HepG2 (cell line): ENCODE data around the gene IVD. TPM values are rescaled to one million over a fixed set of nuclear protein-coding genes. Genes with fewer than 3 reads are reported as not detected.

Experiments used
- ATAC-seq: fragments of 200-7000 bp; cut with Tn5 transposase; 3 replicates; pipeline ENCODE4 v1.9.1; 2020; ENCODE audit warnings: mild to moderate bottlenecking, moderate library complexity
- BruUV-seq: library from RNA; stranded (reverse); fragments of 400-500 nt; replicated peaks from 2 replicates; lab custom pipeline; 2021; lab: Mats Ljungman, UMichigan
- CTCF ChIA-PET: fragments of 300-600 bp; formaldehyde crosslinking; extraction: SDS; loops from one replicate; lab custom pipeline; 2021; ENCODE audit warnings: low total read pairs, inconsistent platforms, low intra/inter-chr PET ratio; lab: Yijun Ruan, JAX
- POLR2A ChIA-PET: fragments of 350-600 bp; sonication (Branson Sonifier 250); formaldehyde crosslinking; loops from one replicate; lab custom pipeline; 2020; ENCODE audit warnings: antibody characterized with exemption, inconsistent platforms; lab: Yijun Ruan, JAX
- DNase-seq: peaks from one replicate; pipeline ENCODE4 v3.0.0-alpha.2; 2015; ENCODE audit warnings: low spot score
- FAIRE-seq: peaks from 3 replicates; lab custom pipeline; 2011; peaks lifted over from hg19 to GRCh38; lab: Jason Lieb, UNC
- H2AFZ ChIP-seq: one replicate; pipeline ENCODE4 v1.6.1; 2011; ENCODE audit warnings: low read length, inconsistent platforms
- H3K27ac ChIP-seq: fragments of 300-600 bp; 3 replicates; pipeline ENCODE4 v1.8.0; 2011; ENCODE audit warnings: mixed run types, mild to moderate bottlenecking, mixed read lengths, low read length, inconsistent platforms; ENCODE audit not compliant: insufficient read depth; ENCODE audit errors: extremely low read length
- H3K27me3 ChIP-seq, 2 experiments: fragments of 200-600 bp in 1 of 2; 2 replicates in 1 of 2; 3 replicates in 1 of 2; pipeline versions ENCODE4 v1.6.0 to v1.8.0; 2011; ENCODE audit warnings: low read length in 2 of 2, mild to moderate bottlenecking in 2 of 2, moderate library complexity in 2 of 2, inconsistent platforms in 1 of 2; ENCODE audit not compliant: insufficient read depth in 2 of 2, control insufficient read depth in 1 of 2
- H3K36me3 ChIP-seq, 2 experiments: fragments of 200-600 bp in 1 of 2; replicated peaks in 1 of 2; 2 replicates in 1 of 2; 3 replicates in 1 of 2; pipeline versions ENCODE4 v1.5.1 to v1.8.0; 2011; ENCODE audit warnings: low read length in 2 of 2, inconsistent platforms in 1 of 2; ENCODE audit not compliant: insufficient read depth in 2 of 2, control insufficient read depth in 1 of 2
- H3K4me1 ChIP-seq: 2 replicates; pipeline ENCODE4 v1.5.1; 2012; ENCODE audit warnings: low read length, inconsistent platforms; ENCODE audit not compliant: insufficient read depth
- H3K4me2 ChIP-seq: 2 replicates; pipeline ENCODE4 v1.6.0; 2011; ENCODE audit warnings: low read depth, low read length, inconsistent platforms
- H3K4me3 ChIP-seq, 3 experiments: fragments of 200-600 bp in 1 of 3; sonication (generic), shearing (Covaris generic) in 1 of 3; replicated peaks in 1 of 3; 2 replicates each; pipeline ENCODE4 v1.5.1; 2011 to 2016; ENCODE audit warnings: low read length in 3 of 3, inconsistent platforms in 2 of 3, low read depth in 2 of 3, mild to moderate bottlenecking in 2 of 3, control low read depth in 1 of 3, mixed read lengths in 1 of 3; ENCODE audit not compliant: insufficient read depth in 1 of 3
- H3K79me2 ChIP-seq: one replicate; pipeline ENCODE4 v1.6.1; 2011; ENCODE audit warnings: low read length, inconsistent platforms; ENCODE audit not compliant: insufficient read depth
- H3K9ac ChIP-seq: 2 replicates; pipeline ENCODE4 v1.6.0; 2011; ENCODE audit warnings: mild to moderate bottlenecking, low read depth, low read length, inconsistent platforms; ENCODE audit not compliant: insufficient read depth
- H3K9me3 ChIP-seq: 2 replicates; pipeline ENCODE4 v1.5.1; 2012; ENCODE audit warnings: mild to moderate bottlenecking, low read length
- H4K20me1 ChIP-seq: 2 replicates; pipeline ENCODE4 v1.6.0; 2011; ENCODE audit warnings: inconsistent platforms, mild to moderate bottlenecking, low read length, moderate library complexity; ENCODE audit not compliant: insufficient read depth
- AKAP8 ChIP-seq: sonication (generic); formaldehyde crosslinking; IDR thresholded peaks from 2 replicates; pipeline ENCODE4 v1.5.1; 2020; ENCODE audit warnings: mild to moderate bottlenecking, missing genetic modification reagents
- DNMT3B ChIP-seq: conservative IDR thresholded peaks from 2 replicates; pipeline ENCODE4 v1.6.1; 2016; ENCODE audit warnings: missing biosample characterization, control low read depth
- FOSL2 ChIP-seq: sonication (generic); formaldehyde crosslinking; IDR thresholded peaks from 2 replicates; pipeline ENCODE4 v1.4.0; 2020; ENCODE audit warnings: missing genetic modification reagents
- HMG20A ChIP-seq: IDR thresholded peaks from 2 replicates; pipeline ENCODE4 v1.6.1; 2016; ENCODE audit warnings: borderline replicate concordance
- ISL2 ChIP-seq: sonication (generic); formaldehyde crosslinking; IDR thresholded peaks from 2 replicates; pipeline ENCODE4 v1.5.0; 2020; ENCODE audit warnings: missing genetic modification reagents
- MED13 ChIP-seq: sonication (generic); formaldehyde crosslinking; IDR thresholded peaks from 2 replicates; pipeline ENCODE4 v1.5.0; 2020; ENCODE audit warnings: missing genetic modification reagents
- MIXL1 ChIP-seq: IDR thresholded peaks from 2 replicates; pipeline ENCODE4 v1.6.1; 2016
- NCOA2 ChIP-seq: sonication (generic); formaldehyde crosslinking; IDR thresholded peaks from 2 replicates; pipeline ENCODE4 v1.8.0; 2022; ENCODE audit warnings: inconsistent platforms
- POLR2AphosphoS2 ChIP-seq: IDR thresholded peaks from 2 replicates; pipeline ENCODE4 v1.6.1; 2011; ENCODE audit warnings: low read depth, low read length, improper control_type of control experiment
- RBFOX2 ChIP-seq: fragments of 200-400 bp; formaldehyde crosslinking; IDR thresholded peaks from 2 replicates; pipeline ENCODE4 v1.6.1; 2017; ENCODE audit warnings: low read depth, mild to moderate bottlenecking, low read length
- REPIN1 ChIP-seq: sonication (generic); formaldehyde crosslinking; IDR thresholded peaks from 2 replicates; pipeline ENCODE4 v1.8.0; 2022; ENCODE audit warnings: missing genetic modification reagents, low read depth, mild to moderate bottlenecking, borderline replicate concordance
- RORA ChIP-seq: sonication (generic); formaldehyde crosslinking; IDR thresholded peaks from 2 replicates; pipeline ENCODE4 v1.5.0; 2020; ENCODE audit warnings: mild to moderate bottlenecking, missing genetic modification reagents, moderate library complexity
- TGIF2 ChIP-seq: IDR thresholded peaks from 2 replicates; pipeline ENCODE4 v1.6.1; 2016; ENCODE audit warnings: control low read depth, missing compliant biosample characterization
- ZBTB8A ChIP-seq: sonication (generic); formaldehyde crosslinking; IDR thresholded peaks from 2 replicates; pipeline ENCODE4 v1.4.0; 2020; ENCODE audit warnings: mild to moderate bottlenecking, low read depth, missing genetic modification reagents, borderline replicate concordance
- ZFP37 ChIP-seq: sonication (generic); formaldehyde crosslinking; IDR thresholded peaks from 2 replicates; pipeline ENCODE4 v1.4.0; 2020; ENCODE audit warnings: missing genetic modification reagents, borderline replicate concordance
- ZNF274 ChIP-seq: sonication (generic); formaldehyde crosslinking; IDR thresholded peaks from 2 replicates; pipeline ENCODE4 v1.5.1; 2020; ENCODE audit warnings: mild to moderate bottlenecking, missing genetic modification reagents
- ZNF337 ChIP-seq: sonication (generic); formaldehyde crosslinking; IDR thresholded peaks from 2 replicates; pipeline ENCODE4 v1.5.1; 2020; ENCODE audit warnings: missing genetic modification reagents, low read depth, mild to moderate bottlenecking, borderline replicate concordance
- ZNF354B ChIP-seq: sonication (generic); formaldehyde crosslinking; IDR thresholded peaks from 2 replicates; pipeline ENCODE4 v1.8.0; 2022; ENCODE audit warnings: mild to moderate bottlenecking, missing genetic modification reagents
- ZNF382 ChIP-seq: sonication (generic); formaldehyde crosslinking; IDR thresholded peaks from 2 replicates; pipeline ENCODE4 v1.5.0; 2020; ENCODE audit warnings: missing genetic modification reagents, mild to moderate bottlenecking, borderline replicate concordance
- ZNF549 ChIP-seq: sonication (generic); formaldehyde crosslinking; IDR thresholded peaks from 2 replicates; pipeline ENCODE4 v1.5.0; 2020; ENCODE audit warnings: missing genetic modification reagents
- WGBS: methylation state at CpG from one replicate; pipeline ENCODE4 v1.1.6; 2017; ENCODE audit warnings: low lambda C conversion rate; 5-methylcytosine and 5-hydroxymethylcytosine counted together
- in situ Hi-C: cut with HindIII; loops from 2 replicates; pipeline ENCODE4 v1.10.0; 2017; ENCODE audit warnings: low pct_unique_long_range_greater_than_20kb; ENCODE audit not compliant: extremely low pct_ligation_motif_present
- intact Hi-C: fragments of 100-400 bp; cut with micrococcal nuclease; formaldehyde crosslinking; loops from one replicate; pipeline ENCODE4 v1.10.0; 2022; ENCODE audit not compliant: unreplicated experiment
- polyA plus RNA-seq, 8 experiments: library from polyadenylated mRNA; depleted of rRNA in 3 of 8; stranded (reverse) in 7 of 8; unstranded in 1 of 8; fragments of >200 nt; fragmentation: Illumina TruSeq in 4 of 8; extraction: Trizol in 4 of 8; gene quantifications; 2 replicates each; pipeline versions ENCODE4 v1.2.1 to v1.2.3, GENCODE V29; 2011 to 2016; ENCODE audit warnings: low read depth in 4 of 8, missing spikeins in 1 of 8, mixed read lengths in 1 of 8; ENCODE audit not compliant: insufficient read depth in 1 of 8
- total RNA-seq, 5 experiments: library from RNA; depleted of rRNA; stranded (reverse); fragments of >200 nt; fragmentation: Illumina TruSeq; extraction: Trizol; gene quantifications; 2 replicates each; pipeline ENCODE4 v1.2.3, GENCODE V29; 2016; ENCODE audit warnings: low read depth in 1 of 5
- TF ChIP-seq, protein P1 (sequence below): sonication (generic); formaldehyde crosslinking; IDR thresholded peaks from 2 replicates; pipeline ENCODE4 v1.8.1; 2022; ENCODE audit warnings: mild to moderate bottlenecking, missing genetic modification reagents

IVD gene
- total and polyA plus RNA-seq, 2 of the 13 experiments (the other 11 are each of a cell fraction or from before 2014, with no cell fraction given) = 48.0 to 53.9 TPM

DNA sequence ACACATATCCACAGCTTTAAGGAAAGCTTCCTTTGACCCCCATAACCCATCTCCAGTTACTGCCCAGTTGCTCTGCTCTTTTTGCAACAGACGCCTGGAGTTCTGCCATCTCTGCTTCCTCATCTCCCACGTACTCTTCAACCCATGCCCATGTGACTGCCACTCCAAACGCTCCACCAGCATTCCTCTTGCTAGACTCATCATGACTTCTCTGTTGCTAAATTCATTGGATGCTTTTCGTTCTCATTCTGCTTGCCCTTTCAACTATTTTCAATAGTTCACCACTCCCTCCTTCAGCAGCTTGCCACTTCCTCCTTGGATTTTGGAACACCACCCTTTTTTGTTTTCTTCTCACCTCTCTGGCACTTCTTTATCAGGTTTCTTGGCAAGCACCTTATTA, 25.7 kb upstream of the IVD start:
- Histone ChIP-seq H3K36me3 (no peaks in the 10 kb centered on the region), H3K27me3 (no peaks in the 10 kb centered on the region; a peak in 2 of 5 replicates), H3K4me2 (peak overlapping the region; percentile 34; the same call in 1 of the 2 replicates), H3K79me2 (peaks cover 18% of the 10 kb centered on the region), H3K4me3 (no peak overlapping the region), H4K20me1 (no peaks in the 10 kb centered on the region), H3K9me3 (no peaks in the 10 kb centered on the region), H3K9ac (no peak overlapping the region), H3K4me1 (peaks cover 36% of the 10 kb centered on the region), H2AFZ (peak overlapping the region; percentile 60), H3K27ac (no peak overlapping the region)
- ChIA-PET CTCF (no interaction called here), POLR2A (no interaction called here)
- in situ Hi-C loops = no loop called here
- BruUV-seq = no TSS peak
- DNase-seq (peak; percentile 41), ATAC-seq (no peak), FAIRE-seq (no peak)
- WGBS = under 1% methylated on average over 4 of the region's 4 CpGs
- TF ChIP-seq ZNF274 (CRISPR knock-in tag) (no peak), ZNF337 (CRISPR knock-in tag) (no peak), ZBTB8A (CRISPR knock-in tag) (no peak), ISL2 (CRISPR knock-in tag) (no peak), FOSL2 (CRISPR knock-in tag) (peak; percentile 45)
- intact Hi-C loops = no loop called here

DNA sequence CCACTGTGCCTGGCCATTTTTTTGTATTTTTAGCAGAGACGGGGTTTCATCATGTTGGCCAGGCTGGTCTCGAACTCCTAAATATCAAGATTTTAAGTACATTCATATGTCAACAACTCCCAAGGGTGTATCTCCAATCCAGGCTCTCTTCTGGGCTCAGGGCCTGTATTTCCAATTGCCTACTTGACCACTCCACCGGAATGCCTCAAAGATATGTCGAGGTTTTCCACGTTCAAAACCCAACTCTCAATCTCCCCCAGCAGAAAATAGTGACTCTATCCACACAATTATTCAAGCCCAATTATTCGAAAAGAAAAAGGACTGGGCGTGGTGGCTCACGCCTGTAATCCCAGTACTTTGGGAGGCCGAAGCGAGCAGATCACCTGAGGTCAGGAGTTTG, 25.0 kb upstream of the IVD start:
- BruUV-seq = no TSS peak
- FAIRE-seq = no peak
- Histone ChIP-seq H3K79me2 (peaks cover 26% of the 10 kb centered on the region), H3K4me3 (no peak overlapping the region), H3K4me1 (peaks cover 40% of the 10 kb centered on the region), H3K9ac (no peak overlapping the region), H3K27ac (no peak overlapping the region), H4K20me1 (no peaks in the 10 kb centered on the region), H3K27me3 (no peaks in the 10 kb centered on the region; a peak in 2 of 5 replicates), H2AFZ (no peak overlapping the region), H3K4me2 (no peak overlapping the region), H3K36me3 (peaks cover 0 to 2% of the 10 kb centered on the region in 2 experiments; a peak in 1 of 5 replicates), H3K9me3 (no peaks in the 10 kb centered on the region)
- in situ Hi-C loops (no loop called here), intact Hi-C loops (no loop called here)
- no peak for ATAC-seq
- WGBS = 92% methylated on average over 10 of the region's 10 CpGs
- ChIA-PET CTCF (no interaction called here), POLR2A (interaction anchor here (2.5 kb wide), 1 partner anchor 25 kb away, joined by 19 read pairs; the partner anchor contains the start of gene IVD)
- no peak for DNase-seq
- TF ChIP-seq MIXL1 (CRISPR knock-in tag) (no peak), REPIN1 (CRISPR knock-in tag) (no peak), HMG20A (no peak), RBFOX2 (no peak), POLR2AphosphoS2 (no peak), RORA (no peak), ZNF382 (CRISPR knock-in tag) (no peak), TGIF2 (CRISPR knock-in tag) (no peak), ZNF549 (CRISPR knock-in tag) (no peak), MED13 (CRISPR knock-in tag) (no peak), ZFP37 (CRISPR knock-in tag) (no peak), AKAP8 (CRISPR knock-in tag) (no peak), DNMT3B (CRISPR knock-in tag) (no peak), NCOA2 (CRISPR knock-in tag) (no peak), ZNF354B (no peak)
- TF ChIP-seq, protein P1, sequence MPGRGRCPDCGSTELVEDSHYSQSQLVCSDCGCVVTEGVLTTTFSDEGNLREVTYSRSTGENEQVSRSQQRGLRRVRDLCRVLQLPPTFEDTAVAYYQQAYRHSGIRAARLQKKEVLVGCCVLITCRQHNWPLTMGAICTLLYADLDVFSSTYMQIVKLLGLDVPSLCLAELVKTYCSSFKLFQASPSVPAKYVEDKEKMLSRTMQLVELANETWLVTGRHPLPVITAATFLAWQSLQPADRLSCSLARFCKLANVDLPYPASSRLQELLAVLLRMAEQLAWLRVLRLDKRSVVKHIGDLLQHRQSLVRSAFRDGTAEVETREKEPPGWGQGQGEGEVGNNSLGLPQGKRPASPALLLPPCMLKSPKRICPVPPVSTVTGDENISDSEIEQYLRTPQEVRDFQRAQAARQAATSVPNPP = no peak
